ENCODE measurements around the gene COL6A2. TPM values are rescaled to one million over a fixed set of nuclear protein-coding genes. Genes with fewer than 3 reads are reported as not detected.
A peak's percentile ranks its signal among the peaks of the same experiment; 100 is the strongest.

Gene COL6A2
- total RNA-seq, 2 donors from 2014 or later = 249 to 252 TPM

- H3K4me3 ChIP-seq = no peak overlapping the region
- H3K27me3 ChIP-seq = no peaks in the 10 kb centered on the region
- peak; percentile 64 for DNase-seq (ENCODE audit: low spot score)
- TF ChIP-seq, protein P1, sequence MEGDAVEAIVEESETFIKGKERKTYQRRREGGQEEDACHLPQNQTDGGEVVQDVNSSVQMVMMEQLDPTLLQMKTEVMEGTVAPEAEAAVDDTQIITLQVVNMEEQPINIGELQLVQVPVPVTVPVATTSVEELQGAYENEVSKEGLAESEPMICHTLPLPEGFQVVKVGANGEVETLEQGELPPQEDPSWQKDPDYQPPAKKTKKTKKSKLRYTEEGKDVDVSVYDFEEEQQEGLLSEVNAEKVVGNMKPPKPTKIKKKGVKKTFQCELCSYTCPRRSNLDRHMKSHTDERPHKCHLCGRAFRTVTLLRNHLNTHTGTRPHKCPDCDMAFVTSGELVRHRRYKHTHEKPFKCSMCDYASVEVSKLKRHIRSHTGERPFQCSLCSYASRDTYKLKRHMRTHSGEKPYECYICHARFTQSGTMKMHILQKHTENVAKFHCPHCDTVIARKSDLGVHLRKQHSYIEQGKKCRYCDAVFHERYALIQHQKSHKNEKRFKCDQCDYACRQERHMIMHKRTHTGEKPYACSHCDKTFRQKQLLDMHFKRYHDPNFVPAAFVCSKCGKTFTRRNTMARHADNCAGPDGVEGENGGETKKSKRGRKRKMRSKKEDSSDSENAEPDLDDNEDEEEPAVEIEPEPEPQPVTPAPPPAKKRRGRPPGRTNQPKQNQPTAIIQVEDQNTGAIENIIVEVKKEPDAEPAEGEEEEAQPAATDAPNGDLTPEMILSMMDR (IDR thresholded peaks at IDR 0.05) = no peak
- no peak overlapping the region for H3K27ac ChIP-seq
- H3K4me1 ChIP-seq = peaks cover 0 to 27% of the 10 kb centered on the region in 2 donors
- no peaks in the 10 kb centered on the region for H3K36me3 ChIP-seq
- no peaks in the 10 kb centered on the region for H3K9me3 ChIP-seq
These were observed 18.4 kb upstream of the COL6A2 start for GRCh38 chr21:46079352-46080170.

DNA sequence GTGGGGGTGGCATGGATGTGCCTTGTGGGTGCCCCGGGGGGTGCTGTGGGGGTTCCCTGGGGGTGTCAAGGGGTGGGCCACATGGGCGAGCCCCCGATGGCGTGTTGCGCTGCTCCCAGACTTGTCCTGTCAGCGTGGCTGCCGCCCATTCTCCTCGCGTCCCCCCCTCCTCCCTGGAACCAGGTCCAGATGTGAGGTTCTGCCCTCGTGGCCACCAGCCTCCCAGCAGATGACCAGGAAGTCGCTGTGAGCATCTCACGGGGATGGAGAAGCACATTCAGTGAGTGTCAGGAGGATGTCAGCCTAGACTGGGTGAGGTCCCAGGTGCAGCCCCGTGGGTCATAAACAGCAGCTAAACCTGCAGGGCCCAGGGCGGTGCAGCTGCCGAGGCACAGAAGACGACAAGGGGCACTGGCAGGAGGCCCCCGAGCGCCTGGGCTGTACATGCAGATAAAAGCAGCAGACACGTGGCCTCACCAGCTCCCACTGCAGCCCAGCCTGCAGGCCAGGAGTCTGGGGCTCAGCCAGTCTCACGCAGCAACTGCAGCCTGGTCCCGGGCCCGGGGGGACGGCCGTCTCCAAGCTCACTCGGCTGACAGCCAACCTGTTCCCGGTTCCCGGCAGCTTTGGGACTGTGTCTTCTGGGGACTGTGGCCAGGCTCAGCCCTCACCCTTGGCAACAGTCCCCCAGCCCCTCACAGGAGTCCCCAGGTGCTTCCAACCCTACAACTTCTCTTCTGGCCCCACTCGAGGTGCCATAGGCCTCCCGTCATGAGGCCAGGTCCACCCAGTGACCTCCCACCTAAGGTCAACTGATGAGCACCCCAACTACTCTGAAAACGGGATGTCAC lies 17.5 kb upstream of the COL6A2 start:
- H3K27ac ChIP-seq = no peak overlapping the region

DNA sequence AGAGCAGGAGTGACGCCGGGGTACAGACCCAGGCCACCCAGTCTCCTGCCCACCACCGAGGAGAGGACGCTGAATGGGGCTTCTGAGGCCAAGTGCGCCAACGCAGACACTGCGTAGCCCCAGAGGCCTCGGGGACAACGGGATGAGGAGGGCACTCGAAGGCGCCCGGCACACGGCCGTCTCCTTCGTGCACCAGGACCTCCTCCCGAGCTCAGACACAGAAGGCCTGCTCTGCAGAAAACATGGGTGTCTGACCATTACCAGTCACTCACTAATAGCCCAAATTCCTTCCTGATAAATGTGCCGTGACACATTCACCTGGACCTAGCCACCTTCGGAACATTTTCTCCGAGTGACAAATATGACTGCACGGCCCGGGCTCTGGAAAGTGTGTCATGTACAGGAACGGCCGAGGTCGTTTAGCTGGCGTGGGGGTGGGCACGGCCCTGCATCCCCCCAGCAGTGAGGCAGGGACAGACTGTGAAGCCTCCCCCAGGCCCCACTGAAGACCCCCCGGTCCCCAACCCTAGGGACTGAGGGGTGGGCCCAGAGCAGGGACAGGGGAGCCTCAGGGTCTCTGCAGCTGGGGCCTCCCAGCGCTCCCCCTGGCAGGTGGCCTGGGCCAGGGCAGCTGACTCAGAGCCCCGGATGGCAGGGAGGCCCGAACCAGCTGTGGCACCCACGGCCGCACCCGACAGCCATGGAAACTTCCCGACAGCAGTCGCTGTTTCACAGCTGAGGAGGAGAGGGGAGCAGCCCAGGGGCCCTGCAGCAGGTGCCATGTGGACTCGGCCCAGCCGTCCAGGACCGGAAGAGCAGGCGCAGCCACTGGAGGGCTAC lies 16.7 kb upstream of the COL6A2 start:
- no peaks in the 10 kb centered on the region for H3K27me3 ChIP-seq
- H3K4me3 ChIP-seq = no peak overlapping the region
- no peaks in the 10 kb centered on the region for H3K36me3 ChIP-seq
- H3K27ac ChIP-seq = no peak overlapping the region
- peaks cover 0 to 8% of the 10 kb centered on the region in 2 donors for H3K9me3 ChIP-seq
- TF ChIP-seq, protein P1 (IDR thresholded peaks at IDR 0.05) = no peak
- H3K4me1 ChIP-seq = peaks cover 0 to 27% of the 10 kb centered on the region in 2 donors
- peak; percentile 48 for DNase-seq (ENCODE audit: low spot score)

More for the DNA sequence above, 17.5 kb upstream of the COL6A2 start:
- DNase-seq (ENCODE audit: low spot score) = peak; percentile 58
- TF ChIP-seq, protein P1 (IDR thresholded peaks at IDR 0.05) = no peak
- Histone ChIP-seq H3K36me3 (no peaks in the 10 kb centered on the region), H3K9me3 (peaks cover 0 to under 1% of the 10 kb centered on the region in 2 donors), H3K4me1 (peaks cover 0 to 27% of the 10 kb centered on the region in 2 donors), H3K27me3 (no peaks in the 10 kb centered on the region), H3K4me3 (no peak overlapping the region)

DNA sequence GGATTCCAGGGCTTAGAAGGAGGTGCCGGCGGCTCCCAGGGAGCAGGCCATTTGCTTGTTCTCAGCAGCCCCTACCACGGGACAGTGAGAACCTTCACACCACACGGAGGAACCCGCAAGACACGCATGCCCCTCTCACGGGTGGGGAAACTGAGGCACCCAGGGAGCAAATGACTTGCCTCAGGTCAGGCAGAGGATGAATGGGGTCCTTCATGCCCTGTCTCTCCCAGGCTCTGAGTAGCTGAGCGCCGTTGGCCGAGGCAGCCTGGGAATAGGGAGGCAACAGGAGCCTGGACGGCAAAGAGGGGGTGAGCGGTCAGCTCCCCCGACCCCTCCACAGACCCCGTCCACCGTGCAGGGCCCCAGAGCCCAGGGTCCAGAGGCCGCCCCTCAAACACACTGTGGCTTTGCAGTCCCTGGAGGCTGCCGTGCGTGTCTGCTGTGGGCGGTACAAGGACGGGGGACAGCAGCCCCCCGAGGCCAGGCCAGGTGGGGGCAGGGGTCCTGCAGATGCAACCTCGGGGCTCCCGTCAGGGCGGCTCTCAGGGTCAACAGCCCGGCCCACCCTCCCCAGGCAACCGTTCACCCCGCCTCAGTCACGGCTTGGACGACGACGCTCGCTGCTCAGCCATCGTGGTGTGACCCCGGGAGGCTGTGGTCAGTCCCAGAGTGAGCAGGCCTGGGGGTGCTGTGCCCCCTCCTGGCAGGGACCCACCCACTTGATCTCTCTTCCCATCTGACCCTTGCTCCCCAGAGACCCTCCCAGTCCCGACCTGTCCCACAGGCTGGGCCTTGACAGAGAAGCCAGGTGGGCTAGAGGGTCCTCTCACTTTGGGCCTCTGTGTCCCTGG lies 15.8 kb upstream of the COL6A2 start:
- peaks cover 0 to 13% of the 10 kb centered on the region in 2 donors for H3K9me3 ChIP-seq
- H3K27ac ChIP-seq = no peak overlapping the region
- no peaks in the 10 kb centered on the region for H3K27me3 ChIP-seq
- H3K4me3 ChIP-seq = no peak overlapping the region
- H3K4me1 ChIP-seq = peaks cover 0 to 27% of the 10 kb centered on the region in 2 donors
- TF ChIP-seq, protein P1 (IDR thresholded peaks at IDR 0.05) = no peak
- no peaks in the 10 kb centered on the region for H3K36me3 ChIP-seq
- DNase-seq (ENCODE audit: low spot score) = peak; percentile 53

- TF ChIP-seq, protein P1 (IDR thresholded peaks at IDR 0.05) = no peak
- no peaks in the 10 kb centered on the region for H3K27me3 ChIP-seq
- peaks cover 0 to 27% of the 10 kb centered on the region in 2 donors for H3K4me1 ChIP-seq
- H3K4me3 ChIP-seq = no peak overlapping the region
- no peaks in the 10 kb centered on the region for H3K36me3 ChIP-seq
- H3K27ac ChIP-seq = no peak overlapping the region
- DNase-seq (ENCODE audit: low spot score) = no peak
- peaks cover 0 to 17% of the 10 kb centered on the region in 2 donors for H3K9me3 ChIP-seq
These were observed 15.3 kb upstream of the COL6A2 start for GRCh38 chr21:46082713-46082962.
